ENCODE measurements around the gene BCL2L2.

Gene BCL2L2

GRCh38 chr14:23310546-23310945 lies 3.9 kb downstream of the BCL2L2 start:
- no peaks in the 10 kb centered on the region for H4K20me1 ChIP-seq (ENCODE audit: low read depth, low read length)
- no peak overlapping the region for H2AFZ ChIP-seq (ENCODE audit: low read depth, low read length, severe bottlenecking)
- H3K4me2 ChIP-seq (ENCODE audit: low read depth, low read length, poor library complexity, severe bottlenecking) = no peak overlapping the region
- no peaks in the 10 kb centered on the region for H3F3A ChIP-seq (ENCODE audit: insufficient read depth)
- no peaks in the 10 kb centered on the region for H3K79me2 ChIP-seq (ENCODE audit: insufficient read depth, low read length)
- no peak overlapping the region for H3K27ac ChIP-seq (ENCODE audit: low read depth, low read length)
- no peak overlapping the region for H3K9ac ChIP-seq (ENCODE audit: low read length)
- no peak overlapping the region for H3K4me3 ChIP-seq (ENCODE audit: insufficient read depth, low read length, poor library complexity, severe bottlenecking)
- H3K9me2 ChIP-seq (replicated peaks; ENCODE audit: insufficient read depth, low read length) = no peaks in the 10 kb centered on the region
- H3K9me3 ChIP-seq (ENCODE audit: insufficient read depth, low read length) = no peaks in the 10 kb centered on the region
- no peaks in the 10 kb centered on the region for H3K36me3 ChIP-seq (ENCODE audit: low read length)
- H3K27me3 ChIP-seq (ENCODE audit: low read length) = no peaks in the 10 kb centered on the region
- TF ChIP-seq, protein P1, sequence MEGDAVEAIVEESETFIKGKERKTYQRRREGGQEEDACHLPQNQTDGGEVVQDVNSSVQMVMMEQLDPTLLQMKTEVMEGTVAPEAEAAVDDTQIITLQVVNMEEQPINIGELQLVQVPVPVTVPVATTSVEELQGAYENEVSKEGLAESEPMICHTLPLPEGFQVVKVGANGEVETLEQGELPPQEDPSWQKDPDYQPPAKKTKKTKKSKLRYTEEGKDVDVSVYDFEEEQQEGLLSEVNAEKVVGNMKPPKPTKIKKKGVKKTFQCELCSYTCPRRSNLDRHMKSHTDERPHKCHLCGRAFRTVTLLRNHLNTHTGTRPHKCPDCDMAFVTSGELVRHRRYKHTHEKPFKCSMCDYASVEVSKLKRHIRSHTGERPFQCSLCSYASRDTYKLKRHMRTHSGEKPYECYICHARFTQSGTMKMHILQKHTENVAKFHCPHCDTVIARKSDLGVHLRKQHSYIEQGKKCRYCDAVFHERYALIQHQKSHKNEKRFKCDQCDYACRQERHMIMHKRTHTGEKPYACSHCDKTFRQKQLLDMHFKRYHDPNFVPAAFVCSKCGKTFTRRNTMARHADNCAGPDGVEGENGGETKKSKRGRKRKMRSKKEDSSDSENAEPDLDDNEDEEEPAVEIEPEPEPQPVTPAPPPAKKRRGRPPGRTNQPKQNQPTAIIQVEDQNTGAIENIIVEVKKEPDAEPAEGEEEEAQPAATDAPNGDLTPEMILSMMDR (IDR thresholded peaks at IDR 0.05; ENCODE audit: insufficient read depth, low read length, poor library complexity, severe bottlenecking) = no peak
- no peak for TF ChIP-seq EZH2phosphoT487 (conservative IDR thresholded peaks at IDR 0.05; ENCODE audit: low read length)

DNA sequence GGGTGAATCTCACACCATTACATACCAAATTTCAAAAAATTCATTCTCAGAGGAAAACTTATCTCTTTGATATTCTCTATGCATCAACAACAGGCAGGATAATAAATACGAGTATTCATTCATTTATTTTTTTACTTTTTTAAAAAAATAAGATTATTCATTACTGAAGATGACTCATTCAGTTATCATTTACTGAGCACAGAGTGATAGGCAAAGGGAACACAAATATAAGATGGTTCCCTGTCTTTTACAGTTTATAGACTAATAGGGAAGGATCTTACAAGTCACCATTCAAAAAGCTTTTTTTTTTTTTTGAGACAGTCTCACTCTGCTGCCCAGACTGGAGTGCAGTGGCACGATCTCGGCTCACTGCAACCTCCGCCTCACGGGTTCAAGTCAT lies 9.7 kb downstream of the BCL2L2 start:
- no peak overlapping the region for H3K27ac ChIP-seq (ENCODE audit: low read depth, low read length)
- no peak overlapping the region for H2AFZ ChIP-seq (ENCODE audit: low read depth, low read length, severe bottlenecking)
- no peaks in the 10 kb centered on the region for H3K9me2 ChIP-seq (replicated peaks; ENCODE audit: insufficient read depth, low read length)
- H3K9ac ChIP-seq (ENCODE audit: low read length) = no peak overlapping the region
- H3K4me3 ChIP-seq (ENCODE audit: insufficient read depth, low read length, poor library complexity, severe bottlenecking) = no peak overlapping the region
- H3K4me2 ChIP-seq (ENCODE audit: low read depth, low read length, poor library complexity, severe bottlenecking) = no peak overlapping the region
- no peaks in the 10 kb centered on the region for H3K79me2 ChIP-seq (ENCODE audit: insufficient read depth, low read length)
- H3K27me3 ChIP-seq (ENCODE audit: low read length) = no peaks in the 10 kb centered on the region
- no peaks in the 10 kb centered on the region for H4K20me1 ChIP-seq (ENCODE audit: low read depth, low read length)
- no peak for TF ChIP-seq EZH2phosphoT487 (conservative IDR thresholded peaks at IDR 0.05; ENCODE audit: low read length)
- TF ChIP-seq, protein P1 (IDR thresholded peaks at IDR 0.05; ENCODE audit: insufficient read depth, low read length, poor library complexity, severe bottlenecking) = no peak
- H3K9me3 ChIP-seq (ENCODE audit: insufficient read depth, low read length) = no peaks in the 10 kb centered on the region
- H3F3A ChIP-seq (ENCODE audit: insufficient read depth) = no peaks in the 10 kb centered on the region
- no peaks in the 10 kb centered on the region for H3K36me3 ChIP-seq (ENCODE audit: low read length)

GRCh38 chr14:23319746-23320583 lies 13.3 kb downstream of the BCL2L2 start:
- H3K9me2 ChIP-seq (replicated peaks; ENCODE audit: insufficient read depth, low read length) = no peaks in the 10 kb centered on the region
- H4K20me1 ChIP-seq (ENCODE audit: low read depth, low read length) = 0 out of 2 replicates have a peak, but pooled peaks cover 4% of the 10 kb centered on the region
- H3K79me2 ChIP-seq (ENCODE audit: insufficient read depth, low read length) = peaks cover 19% of the 10 kb centered on the region
- no peaks in the 10 kb centered on the region for H3K27me3 ChIP-seq (ENCODE audit: low read length)
- H3K9me3 ChIP-seq (ENCODE audit: insufficient read depth, low read length) = no peaks in the 10 kb centered on the region
- peaks cover 14% of the 10 kb centered on the region; the same call in 1 of the 2 replicates for H3F3A ChIP-seq (ENCODE audit: insufficient read depth)
- H3K4me2 ChIP-seq (ENCODE audit: low read depth, low read length, poor library complexity, severe bottlenecking) = peak overlapping the region; percentile 80
- peak overlapping the region; percentile 59 for H3K4me3 ChIP-seq (ENCODE audit: insufficient read depth, low read length, poor library complexity, severe bottlenecking)
- H3K9ac ChIP-seq (ENCODE audit: low read length) = peak overlapping the region; percentile 42
- H2AFZ ChIP-seq (ENCODE audit: low read depth, low read length, severe bottlenecking) = peak overlapping the region; percentile 54
- peak overlapping the region; percentile 74 for H3K27ac ChIP-seq (ENCODE audit: low read depth, low read length)
- peaks cover 13% of the 10 kb centered on the region for H3K36me3 ChIP-seq (ENCODE audit: low read length)
- no peak for TF ChIP-seq EZH2phosphoT487 (conservative IDR thresholded peaks at IDR 0.05; ENCODE audit: low read length)
- TF ChIP-seq, protein P1 (IDR thresholded peaks at IDR 0.05; ENCODE audit: insufficient read depth, low read length, poor library complexity, severe bottlenecking) = no peak
